ENCODE data around the gene RBFOX2. TPM values are rescaled to one million over a fixed set of nuclear protein-coding genes. Genes with fewer than 3 reads are reported as not detected.

RBFOX2 gene
- total RNA-seq, 3 donors from 2014 or later = 63.4 to 97.3 (median 85.5) TPM

DNA sequence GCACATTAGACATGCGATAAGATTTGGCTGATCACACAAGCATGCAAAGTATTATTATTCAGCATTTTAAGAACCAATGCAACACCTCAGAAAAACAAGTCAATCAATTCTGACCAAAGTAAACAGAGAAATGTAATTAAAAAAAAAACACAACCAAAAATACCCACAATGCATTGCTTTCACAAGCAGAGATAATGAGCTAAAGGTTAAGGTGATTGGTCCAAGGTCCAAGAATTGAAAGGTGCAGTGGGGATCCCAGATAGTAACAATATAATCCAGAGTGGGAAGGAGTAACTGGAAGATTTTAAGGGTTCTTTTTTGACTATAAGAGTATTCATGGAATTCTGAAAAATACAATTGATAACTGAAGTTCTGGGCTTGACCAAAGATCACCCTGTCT, 271.9 kb downstream of the RBFOX2 start:
- no peak overlapping the region for H3K4me3 ChIP-seq
- DNase-seq (ENCODE audit: low spot score in 2 of 2) = no peak
- TF ChIP-seq POLR2A (IDR thresholded peaks at IDR 0.05) (no peak), POLR2AphosphoS5 (IDR thresholded peaks at IDR 0.05) (no peak)
- TF ChIP-seq, protein P1, sequence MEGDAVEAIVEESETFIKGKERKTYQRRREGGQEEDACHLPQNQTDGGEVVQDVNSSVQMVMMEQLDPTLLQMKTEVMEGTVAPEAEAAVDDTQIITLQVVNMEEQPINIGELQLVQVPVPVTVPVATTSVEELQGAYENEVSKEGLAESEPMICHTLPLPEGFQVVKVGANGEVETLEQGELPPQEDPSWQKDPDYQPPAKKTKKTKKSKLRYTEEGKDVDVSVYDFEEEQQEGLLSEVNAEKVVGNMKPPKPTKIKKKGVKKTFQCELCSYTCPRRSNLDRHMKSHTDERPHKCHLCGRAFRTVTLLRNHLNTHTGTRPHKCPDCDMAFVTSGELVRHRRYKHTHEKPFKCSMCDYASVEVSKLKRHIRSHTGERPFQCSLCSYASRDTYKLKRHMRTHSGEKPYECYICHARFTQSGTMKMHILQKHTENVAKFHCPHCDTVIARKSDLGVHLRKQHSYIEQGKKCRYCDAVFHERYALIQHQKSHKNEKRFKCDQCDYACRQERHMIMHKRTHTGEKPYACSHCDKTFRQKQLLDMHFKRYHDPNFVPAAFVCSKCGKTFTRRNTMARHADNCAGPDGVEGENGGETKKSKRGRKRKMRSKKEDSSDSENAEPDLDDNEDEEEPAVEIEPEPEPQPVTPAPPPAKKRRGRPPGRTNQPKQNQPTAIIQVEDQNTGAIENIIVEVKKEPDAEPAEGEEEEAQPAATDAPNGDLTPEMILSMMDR (IDR thresholded peaks at IDR 0.05) = no peak
- intact Hi-C loops (cut with DNase I; ENCODE audit: low total_unique reads) = no loop called here
- H3K4me1 ChIP-seq = no peaks in the 10 kb centered on the region
- peaks cover 3% of the 10 kb centered on the region for H3K36me3 ChIP-seq
- no peaks in the 10 kb centered on the region for H3K27me3 ChIP-seq
- no peaks in the 10 kb centered on the region for H3K9me3 ChIP-seq
- no peak overlapping the region for H3K27ac ChIP-seq

DNA sequence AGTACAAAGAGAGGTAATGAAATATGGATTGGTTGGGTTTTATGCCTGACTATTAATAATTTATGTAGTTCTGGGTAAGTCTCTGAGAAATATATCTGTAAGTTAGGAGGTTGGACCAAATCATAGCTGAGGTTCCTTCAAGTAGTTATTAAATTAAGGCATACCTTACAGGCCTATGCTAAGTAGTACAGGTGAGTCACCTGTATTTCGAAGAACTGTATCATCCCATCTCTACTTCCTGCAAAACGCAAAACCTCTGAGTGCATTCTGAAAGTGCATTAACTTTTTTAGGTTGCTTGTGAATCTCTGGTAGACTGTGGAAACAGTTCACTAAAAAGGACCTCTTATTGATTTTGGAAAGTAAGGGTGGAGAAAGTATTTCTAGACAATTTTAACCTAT, 273.9 kb downstream of the RBFOX2 start:
- Histone ChIP-seq H3K4me1 (no peaks in the 10 kb centered on the region), H3K27me3 (no peaks in the 10 kb centered on the region), H3K9me3 (no peaks in the 10 kb centered on the region), H3K4me3 (no peak overlapping the region), H3K36me3 (peaks cover 3% of the 10 kb centered on the region), H3K27ac (no peak overlapping the region)
- intact Hi-C loops (cut with DNase I; ENCODE audit: low total_unique reads) = no loop called here
- no peak for TF ChIP-seq POLR2A (IDR thresholded peaks at IDR 0.05)
- TF ChIP-seq POLR2AphosphoS5 (IDR thresholded peaks at IDR 0.05) = no peak
- TF ChIP-seq, protein P1 (IDR thresholded peaks at IDR 0.05) = no peak
- DNase-seq (ENCODE audit: low spot score in 2 of 2) = no peak

DNA sequence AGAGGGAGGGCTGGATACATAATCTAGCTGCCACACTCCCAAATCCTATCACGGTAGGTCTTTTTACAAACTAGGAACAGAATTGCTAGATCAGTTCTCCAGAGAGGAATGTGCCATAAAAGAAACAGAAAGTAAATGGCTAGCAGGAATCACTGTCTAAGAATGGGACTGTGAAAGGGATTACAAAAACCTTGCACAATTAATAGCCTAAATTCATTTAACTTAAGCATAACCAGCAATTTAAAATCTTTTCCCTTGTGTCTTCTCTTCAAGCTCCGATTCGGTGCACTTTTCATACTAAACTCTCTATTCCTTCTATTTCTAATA, 275.8 kb downstream of the RBFOX2 start:
- Histone ChIP-seq H3K9me3 (no peaks in the 10 kb centered on the region), H3K4me1 (no peaks in the 10 kb centered on the region), H3K27me3 (no peaks in the 10 kb centered on the region), H3K4me3 (no peak overlapping the region), H3K27ac (no peak overlapping the region), H3K36me3 (no peaks in the 10 kb centered on the region)
- intact Hi-C loops (cut with DNase I; ENCODE audit: low total_unique reads) = no loop called here
- no peak for TF ChIP-seq POLR2A (IDR thresholded peaks at IDR 0.05)
- TF ChIP-seq, protein P1 (IDR thresholded peaks at IDR 0.05) = no peak
- TF ChIP-seq POLR2AphosphoS5 (IDR thresholded peaks at IDR 0.05) = no peak
- DNase-seq (ENCODE audit: low spot score in 2 of 2) = no peak

DNA sequence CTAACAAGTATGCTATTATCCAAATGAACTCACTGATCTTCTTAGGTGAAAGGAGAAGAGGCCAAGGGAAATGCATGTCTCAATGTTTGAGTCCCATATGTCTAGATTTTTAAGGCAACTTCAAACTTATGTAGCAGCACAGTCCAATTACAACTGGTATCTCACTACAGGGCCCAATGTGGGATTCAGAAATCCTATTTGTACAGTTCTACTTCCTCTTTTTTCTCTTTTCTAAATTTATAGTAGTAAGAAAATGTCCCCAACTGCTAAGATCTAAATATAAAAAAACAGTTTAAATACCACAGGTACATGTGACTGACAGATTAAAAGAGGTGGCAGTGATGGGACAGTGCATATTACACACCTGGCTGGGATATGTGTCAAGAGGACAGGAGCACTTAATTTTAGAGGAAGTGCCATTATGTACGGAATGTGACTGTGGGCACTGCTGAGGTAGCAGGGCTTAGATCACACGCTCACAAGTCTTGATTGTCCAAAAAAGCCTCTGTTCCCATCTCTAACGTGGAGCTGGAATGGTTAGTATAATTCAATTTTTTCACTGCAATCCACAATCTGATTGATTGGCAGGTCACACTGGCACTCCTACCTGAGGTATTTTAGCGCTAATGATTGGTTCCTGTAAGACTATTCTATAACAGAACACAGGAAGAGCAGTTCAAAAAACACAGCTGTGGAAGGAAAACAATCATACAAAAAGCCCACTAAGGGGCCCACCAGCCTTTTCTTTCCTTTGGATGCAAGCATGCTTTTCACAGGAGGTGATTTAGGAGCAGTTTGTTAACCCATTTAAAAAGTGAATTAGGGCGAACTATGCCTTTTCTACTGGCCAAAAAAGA, 276.4 kb downstream of the RBFOX2 start:
- no peak overlapping the region for H3K27ac ChIP-seq
- no peak overlapping the region for H3K4me3 ChIP-seq
- DNase-seq (ENCODE audit: low spot score in 2 of 2) = no peak
- no peaks in the 10 kb centered on the region for H3K9me3 ChIP-seq
- TF ChIP-seq, protein P1 (IDR thresholded peaks at IDR 0.05) = no peak
- TF ChIP-seq POLR2AphosphoS5 (IDR thresholded peaks at IDR 0.05) (no peak), POLR2A (IDR thresholded peaks at IDR 0.05) (no peak)
- H3K4me1 ChIP-seq = no peaks in the 10 kb centered on the region
- no peaks in the 10 kb centered on the region for H3K36me3 ChIP-seq
- no peaks in the 10 kb centered on the region for H3K27me3 ChIP-seq
- intact Hi-C loops (cut with DNase I; ENCODE audit: low total_unique reads) = no loop called here

DNA sequence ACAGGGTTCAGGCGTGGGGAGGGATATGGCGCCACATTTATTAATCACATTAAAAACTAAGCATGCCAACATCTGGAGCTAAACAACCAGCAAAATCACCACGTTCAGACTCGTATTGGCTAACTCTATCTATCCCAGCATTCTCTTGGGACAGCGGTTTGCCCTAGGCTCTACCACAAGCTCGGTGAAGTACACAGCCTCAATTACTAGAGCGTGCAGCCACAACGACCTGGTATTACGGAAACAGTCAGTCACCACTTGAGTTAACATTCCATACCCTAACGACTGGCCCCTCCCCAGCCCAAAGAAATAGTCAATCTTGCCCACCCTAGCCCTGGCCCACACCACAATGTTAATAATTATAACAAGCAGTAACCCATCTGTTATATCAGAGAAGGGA, 278.8 kb downstream of the RBFOX2 start:
- Histone ChIP-seq H3K4me1 (no peaks in the 10 kb centered on the region), H3K36me3 (no peaks in the 10 kb centered on the region)
- intact Hi-C loops (cut with DNase I; ENCODE audit: low total_unique reads) = no loop called here

More for the DNA sequence above, 278.8 kb downstream of the RBFOX2 start:
- DNase-seq (ENCODE audit: low spot score in 2 of 2) = no peak
- H3K4me3 ChIP-seq = no peak overlapping the region
- TF ChIP-seq POLR2A (IDR thresholded peaks at IDR 0.05) (no peak), POLR2AphosphoS5 (IDR thresholded peaks at IDR 0.05) (no peak)
- TF ChIP-seq, protein P1 (IDR thresholded peaks at IDR 0.05) = no peak
- H3K27me3 ChIP-seq = no peaks in the 10 kb centered on the region
- no peak overlapping the region for H3K27ac ChIP-seq
- no peaks in the 10 kb centered on the region for H3K9me3 ChIP-seq

Measured in breast epithelium (tissue), 4 donors.